Germinal center (tissue), 1 donor: ENCODE results near the gene BGLAP.
A peak's percentile ranks its signal among the peaks of the same experiment; 100 is the strongest.

Experiments used
- DNase-seq: peaks from one replicate; pipeline ENCODE4 v3.0.0; 2012; ENCODE audit warnings: mixed read lengths, low spot score

The BGLAP gene

DNA sequence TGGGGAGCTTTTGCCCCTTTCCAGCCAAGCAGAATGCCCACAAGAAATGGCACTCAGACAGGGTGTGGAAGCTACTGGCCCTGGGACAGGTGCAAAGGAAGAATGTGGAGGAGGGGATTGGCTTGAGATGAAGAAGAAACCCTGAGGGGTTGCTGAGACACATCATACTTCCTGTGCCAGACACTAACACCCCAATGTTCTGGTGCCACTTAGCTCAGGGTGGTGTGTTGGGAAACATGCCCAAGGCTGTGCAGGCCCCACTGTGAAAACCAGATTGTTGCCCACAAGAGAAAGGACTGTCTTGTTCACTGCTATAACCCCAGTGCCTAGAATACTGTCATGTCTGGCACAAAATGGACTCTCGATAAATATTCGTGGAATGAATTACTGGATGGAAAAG is 15.7 kb downstream of the BGLAP start:
- DNase-seq, result no peak

DNA sequence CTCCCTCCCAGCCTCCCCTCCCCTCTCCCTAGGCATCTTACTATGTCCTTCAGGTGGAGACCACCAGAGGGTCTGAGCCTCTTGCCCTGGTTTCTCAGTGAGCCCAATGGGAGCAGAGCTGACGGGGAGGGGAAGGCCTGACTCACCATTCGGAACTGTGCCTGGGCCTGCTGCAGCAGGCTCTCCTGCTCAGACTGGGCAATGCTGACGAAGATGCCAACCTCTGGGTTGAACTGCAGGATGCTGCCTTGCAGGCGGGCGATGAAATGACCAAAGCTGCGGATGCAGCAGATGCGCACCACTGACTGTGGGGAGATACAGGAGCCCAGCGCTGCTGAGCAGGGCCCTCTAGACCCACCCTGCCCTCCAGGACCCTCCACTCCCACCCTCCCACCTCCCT is 16.9 kb downstream of the BGLAP start:
- no peak for DNase-seq

DNA sequence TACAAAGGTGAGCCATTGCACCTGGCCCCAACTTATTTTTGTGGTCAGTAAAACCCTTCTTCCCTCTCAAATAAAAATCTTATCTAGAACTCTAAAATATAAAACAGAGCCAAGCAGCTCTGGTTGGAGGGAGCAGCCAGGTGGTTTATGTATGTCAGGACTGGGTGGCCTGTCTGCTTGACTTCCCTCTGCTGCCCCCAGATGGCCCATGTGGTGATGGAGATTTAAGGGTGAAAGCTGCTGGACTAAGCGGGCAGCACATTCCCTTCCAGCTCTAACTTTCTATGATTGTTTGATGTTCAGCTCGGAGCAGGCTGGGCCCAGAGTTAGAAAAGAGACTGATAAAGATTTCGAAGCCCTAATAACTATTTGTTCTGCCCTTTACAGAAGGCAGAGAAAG is 17.8 kb downstream of the BGLAP start:
- no peak for DNase-seq

DNA sequence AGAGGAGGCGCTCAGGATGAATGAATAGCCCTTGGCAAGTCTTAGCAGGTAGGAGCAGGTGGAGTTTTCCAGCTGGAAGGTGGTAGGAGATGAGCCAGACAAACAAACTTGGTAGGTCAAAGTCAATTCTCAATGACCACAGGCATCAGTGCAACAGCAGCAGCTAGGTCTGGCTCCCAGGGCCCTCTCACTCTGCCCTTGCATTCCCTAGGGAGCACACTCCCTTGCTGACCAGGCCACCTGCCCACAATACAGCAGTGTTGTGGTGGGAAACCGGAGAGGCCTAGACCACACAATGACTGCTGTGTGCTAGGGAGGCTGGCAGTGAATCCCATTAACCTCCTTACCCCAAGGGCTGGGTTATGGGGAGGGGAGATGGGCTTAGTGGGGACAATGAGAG is 18.9 kb downstream of the BGLAP start:
- DNase-seq, result no peak

DNA sequence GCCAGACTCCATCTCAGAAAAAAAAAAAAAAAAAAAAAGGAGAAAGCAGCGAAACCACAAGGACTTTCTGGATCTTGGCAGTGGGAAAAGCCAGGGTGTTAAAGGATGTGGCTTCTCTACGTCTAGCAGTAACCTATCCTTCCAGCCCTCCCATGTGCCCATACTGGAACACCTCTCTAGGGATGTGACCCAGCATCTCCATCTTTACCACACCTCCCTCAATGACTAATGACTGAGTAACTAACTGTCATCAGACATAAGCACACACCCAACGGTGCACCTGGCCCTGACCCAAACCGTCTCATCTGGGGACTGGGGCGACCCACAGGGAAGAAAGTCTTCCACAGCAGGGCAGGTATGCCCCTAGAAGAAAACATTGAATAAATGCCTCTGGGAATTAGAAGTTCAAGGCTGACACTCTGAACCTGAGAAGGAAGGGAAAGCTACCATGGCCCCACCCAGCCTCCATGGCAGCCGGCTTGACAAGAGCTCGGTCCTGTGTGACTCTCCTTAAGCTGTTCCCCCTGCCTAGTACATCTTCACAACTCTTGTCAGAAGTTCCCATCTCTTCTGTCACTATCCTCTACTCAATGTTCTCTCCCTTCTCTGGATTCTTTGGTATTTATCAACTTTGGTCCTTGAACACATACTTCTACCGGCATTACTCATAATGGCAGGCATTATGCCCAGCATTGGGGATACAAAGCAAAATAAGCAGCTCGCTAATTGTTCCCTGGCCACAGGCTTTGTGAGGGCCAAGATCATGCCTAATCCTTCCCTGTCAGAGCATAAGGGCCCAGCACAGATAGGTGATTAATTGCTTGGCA is 20.7 kb downstream of the BGLAP start:
- DNase-seq, result no peak

DNA sequence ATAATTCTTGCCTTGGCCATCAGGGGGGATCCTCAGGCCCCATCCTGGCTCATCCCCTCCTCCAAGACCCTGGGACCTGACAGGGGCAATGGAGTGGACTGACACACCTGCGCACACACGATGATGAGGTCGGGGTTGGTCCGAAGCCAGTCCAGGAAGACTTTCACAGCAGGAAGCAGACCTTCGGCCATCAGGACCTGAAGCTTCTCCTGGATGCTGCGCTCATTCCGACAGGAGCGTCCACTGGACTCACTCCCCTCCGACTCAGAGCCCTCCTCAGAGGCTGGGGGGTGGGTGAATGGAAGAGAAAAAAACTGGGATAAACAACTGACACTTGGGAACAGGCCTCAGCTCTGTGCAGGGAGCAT is 21.3 kb downstream of the BGLAP start:
- no peak for DNase-seq

DNA sequence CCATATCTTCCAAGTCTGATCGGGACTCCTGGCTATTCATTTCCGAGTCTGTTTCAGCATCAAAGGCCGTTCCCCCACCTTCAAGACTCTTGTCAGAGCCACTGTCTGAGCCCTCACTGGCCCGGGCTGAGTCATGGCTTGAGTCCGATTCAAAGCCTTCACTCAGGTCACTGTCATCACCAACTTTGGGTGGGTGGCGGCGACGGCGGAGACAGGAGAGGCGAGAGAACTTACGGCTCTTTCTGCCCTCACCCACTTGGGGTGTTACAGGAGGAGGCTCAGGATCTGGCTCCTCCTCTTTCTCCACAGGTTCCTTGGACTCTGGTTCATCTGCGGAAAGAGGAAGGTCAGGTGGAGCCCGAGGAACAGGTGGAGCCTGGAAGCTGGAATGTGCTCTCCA is 24.1 kb downstream of the BGLAP start:
- no peak for DNase-seq

DNA sequence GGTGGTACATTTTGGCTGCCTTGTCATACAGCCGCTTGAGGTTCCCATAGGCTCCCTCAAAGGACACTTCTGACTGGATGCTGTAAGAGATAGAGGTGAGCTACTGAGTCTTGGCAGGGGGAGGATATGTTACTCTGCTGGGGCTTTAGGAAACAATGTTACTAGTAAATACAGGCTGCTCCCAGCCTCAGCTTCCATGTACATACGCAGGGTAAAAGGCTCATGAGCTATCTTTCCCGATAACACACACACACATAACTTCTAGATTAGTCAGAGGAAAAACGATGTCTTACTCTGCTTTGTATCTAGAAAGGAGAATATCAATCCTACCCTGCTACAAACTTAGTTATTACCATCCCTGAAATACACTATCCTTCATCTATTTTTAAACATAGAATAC is 26.4 kb downstream of the BGLAP start:
- no peak for DNase-seq

DNA sequence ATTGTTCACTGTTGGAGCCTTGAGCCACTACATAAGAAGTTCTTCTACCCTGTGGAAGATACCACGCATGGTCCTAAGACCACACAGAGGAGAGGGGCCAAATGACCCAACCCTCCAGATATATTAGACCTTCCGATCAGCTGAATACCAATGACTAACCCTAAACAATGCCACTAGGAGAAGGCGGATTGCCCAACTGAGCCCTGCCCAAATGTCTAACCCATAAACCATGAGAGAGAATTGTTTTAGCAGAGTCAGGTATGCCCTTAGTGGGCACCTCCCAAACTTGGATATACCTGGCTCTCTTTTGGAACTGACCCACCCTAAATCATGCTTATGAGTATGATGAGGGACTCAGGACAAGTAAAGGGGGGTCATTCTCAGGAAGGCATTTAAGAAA is 28.3 kb downstream of the BGLAP start:
- DNase-seq, result no peak

DNA sequence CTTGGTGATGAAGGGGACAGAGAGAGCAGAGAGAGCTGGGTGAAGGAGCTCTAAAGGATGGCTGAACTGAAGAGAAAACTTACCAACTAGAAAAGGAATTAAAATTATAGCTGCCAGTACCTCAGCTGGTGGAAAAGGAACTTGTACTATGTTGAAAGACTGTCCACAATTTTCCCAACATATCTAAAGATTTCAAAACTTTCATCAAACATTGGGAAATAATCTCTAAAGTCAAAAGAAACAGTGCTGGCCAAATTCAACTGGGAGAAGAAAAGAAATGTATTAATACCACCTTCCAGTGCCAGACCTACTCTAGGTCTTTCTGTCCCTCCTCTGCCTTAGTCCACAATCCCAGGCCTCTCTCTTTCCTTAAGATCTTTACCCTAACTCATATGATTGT is 34.5 kb downstream of the BGLAP start:
- DNase-seq, result no peak

DNA sequence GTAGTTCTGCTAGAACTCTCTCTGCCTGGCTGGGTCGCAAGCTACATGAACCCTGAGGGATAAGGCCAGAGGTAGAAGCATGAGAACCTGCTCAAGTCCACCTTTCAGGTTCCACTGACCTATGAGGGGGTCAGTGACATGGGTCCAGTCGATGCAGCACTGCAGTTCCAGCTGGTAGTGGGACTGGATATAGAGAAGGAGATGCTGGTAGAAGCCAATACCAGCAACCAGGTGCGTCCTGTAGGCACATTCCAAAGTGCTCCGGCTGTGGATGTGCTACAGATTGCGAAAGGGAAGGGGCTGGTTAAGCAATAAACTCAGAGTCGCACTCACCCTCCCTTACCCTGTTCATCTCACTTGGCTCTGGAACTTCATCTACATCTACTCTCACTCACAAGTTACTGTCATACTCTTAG is 35.0 kb downstream of the BGLAP start:
- DNase-seq, result no peak

DNA sequence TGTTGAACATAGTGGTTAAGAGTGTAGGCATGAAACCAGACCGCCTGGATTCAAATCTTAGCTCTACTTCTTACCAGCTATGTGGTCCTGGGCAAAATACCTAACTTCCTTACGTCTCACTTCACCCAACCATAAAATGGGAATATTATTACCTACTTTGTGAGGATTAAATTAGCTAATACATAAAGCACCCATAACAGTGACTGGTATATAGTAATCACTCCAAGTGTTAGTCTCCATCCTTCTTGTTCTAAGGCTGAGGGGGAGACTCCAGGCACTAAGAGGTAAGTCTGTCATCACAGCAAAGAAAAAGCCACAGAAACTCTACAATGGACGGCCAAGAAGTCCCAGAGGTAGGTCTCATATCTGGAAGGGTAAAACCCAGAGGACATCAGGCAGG is 37.9 kb downstream of the BGLAP start:
- DNase-seq, result no peak

DNA sequence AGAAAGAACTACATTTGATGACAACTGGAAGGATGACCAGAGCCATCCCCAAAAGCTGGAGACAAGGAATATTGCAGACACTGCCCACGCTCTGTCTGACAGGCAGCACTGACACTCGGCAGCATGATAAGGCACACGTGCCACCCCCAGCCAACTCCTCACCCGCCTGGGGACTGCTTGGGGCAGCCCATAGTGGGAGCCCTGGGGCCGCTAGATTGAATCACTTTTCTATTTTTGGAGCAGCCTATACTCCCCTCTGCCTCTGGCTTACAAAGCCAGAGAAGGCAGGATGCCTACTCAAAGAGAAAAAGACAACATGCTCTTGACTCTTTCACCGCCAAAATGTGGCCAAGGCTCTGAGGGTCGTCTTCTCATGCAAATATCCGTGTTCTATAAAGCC is 39.3 kb downstream of the BGLAP start:
- peak; percentile 23 for DNase-seq

DNA sequence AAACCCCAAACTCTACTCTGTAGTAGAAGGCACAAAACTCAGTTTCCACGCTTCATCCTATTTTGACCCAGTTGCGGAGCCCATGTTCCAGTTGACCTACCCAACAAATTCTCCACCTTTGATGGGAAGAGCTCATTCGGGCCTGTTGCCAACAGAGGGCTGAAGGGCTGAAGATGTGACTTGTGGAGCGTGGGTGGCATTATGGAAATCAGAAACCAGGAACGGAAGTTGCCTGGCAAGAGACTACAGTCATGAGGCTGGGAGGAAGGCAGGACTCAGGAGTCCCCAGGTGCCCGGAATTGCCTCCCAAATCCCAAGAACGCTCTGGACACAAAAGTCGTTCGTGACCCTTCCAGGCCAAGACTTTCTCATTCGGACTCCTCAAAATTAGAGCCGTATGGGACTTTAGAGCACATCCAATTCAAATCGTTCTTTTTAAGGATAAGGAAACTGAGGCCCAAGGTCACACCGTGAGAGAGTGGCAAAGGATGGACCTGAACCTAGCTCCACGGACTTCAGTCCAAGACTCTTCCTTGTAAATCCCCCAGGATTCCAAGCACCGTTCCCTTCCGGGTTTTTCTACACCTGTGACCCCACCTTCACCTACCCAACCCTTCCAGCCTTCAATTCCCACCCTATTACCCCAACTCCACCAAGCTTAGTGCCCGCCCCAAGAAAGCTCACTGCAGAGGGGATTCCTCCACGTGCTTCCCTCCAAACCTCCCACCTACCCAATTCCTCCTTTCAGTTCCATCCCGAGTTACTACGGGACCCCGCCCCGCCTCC is 39.9 kb downstream of the BGLAP start:
- peak; percentile 47 for DNase-seq

DNA sequence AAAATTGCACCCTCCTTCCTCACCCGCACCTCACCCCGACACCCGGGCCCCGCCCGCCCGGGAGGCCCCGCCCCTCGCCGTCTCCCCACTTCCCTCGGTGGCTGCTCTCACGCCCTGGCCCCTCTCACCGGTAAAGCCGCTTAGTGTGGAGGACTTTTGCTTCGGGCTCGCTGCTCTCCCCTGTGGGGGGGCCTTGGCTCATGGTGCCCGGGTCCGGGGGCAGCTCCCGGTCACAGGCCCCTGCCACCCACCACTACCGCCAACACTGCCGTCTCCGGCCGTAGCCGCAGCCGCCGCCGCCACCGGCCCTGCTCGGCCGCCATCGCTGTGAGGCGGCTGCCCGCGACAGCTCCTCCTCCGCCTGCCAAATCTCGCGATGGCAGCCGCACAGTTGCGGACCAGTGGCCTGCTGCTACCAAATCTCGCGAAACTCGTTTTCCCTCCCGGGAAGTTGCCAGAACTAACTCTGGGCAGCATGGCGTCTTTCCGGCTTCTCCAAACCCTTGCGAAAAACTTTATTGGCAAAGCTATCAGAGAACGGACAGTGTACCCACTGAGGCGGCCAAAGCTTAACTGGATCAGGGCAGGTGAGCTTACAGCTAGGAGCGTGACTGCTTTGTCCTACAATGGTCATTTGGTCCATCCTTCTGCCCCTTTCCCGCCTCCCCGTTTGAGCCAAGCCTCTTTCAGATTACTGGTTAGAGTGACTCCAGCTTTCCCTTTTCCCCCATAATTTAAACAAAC is 40.7 kb downstream of the BGLAP start, which contains the start of gene SMG5:
Gene SMG5 (minus strand): TSS at position 347 of the 744 bp plus-strand sequence. CDS start 145 bp downstream, at position 202.
- DNase-seq, result peak; percentile 89

DNA sequence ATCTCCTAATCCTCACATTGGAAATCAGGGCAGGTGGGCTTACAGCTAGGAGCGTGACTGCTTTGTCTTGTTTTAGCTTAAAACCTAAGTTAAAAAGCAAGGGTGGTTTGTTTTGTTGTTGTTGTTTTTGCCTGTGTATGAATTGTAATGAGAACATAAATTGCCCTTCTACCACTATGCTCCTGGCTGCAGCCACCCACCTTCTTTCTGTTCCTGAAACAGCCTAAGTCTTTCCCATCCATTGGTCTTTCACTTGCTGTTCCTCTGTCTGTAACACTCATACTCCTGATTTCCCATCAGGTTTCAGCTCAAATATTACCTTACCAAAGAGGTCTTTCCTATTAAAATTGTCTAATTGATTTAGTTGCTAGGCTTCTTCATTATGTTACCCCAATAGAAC is 41.5 kb downstream of the BGLAP start:
- DNase-seq, result no peak

DNA sequence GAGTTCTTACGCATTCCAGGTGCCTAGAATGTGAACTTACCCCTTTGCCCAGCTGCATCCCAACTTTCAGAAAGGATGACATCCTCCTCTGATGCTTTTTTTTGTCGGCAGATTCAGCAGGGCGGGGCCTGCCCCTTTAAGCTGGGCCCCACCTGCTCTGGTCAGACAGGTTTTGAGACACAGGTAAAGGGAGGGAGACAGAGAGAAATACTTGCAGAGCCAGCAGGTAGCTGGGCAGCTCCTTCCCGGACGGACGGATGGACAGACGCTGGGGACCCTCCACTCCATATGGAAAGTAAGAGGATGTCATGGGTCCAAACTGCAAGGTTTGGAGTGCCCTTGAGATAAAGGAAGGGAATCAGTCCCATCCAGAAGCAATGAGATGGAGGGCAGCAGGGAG is 42.1 kb downstream of the BGLAP start, which contains the start of gene TMEM79:
Gene TMEM79 (plus strand): TSS at position 214 of the 400 bp plus-strand sequence. CDS start 902 bp downstream, outside the sequence.
- no peak for DNase-seq

DNA sequence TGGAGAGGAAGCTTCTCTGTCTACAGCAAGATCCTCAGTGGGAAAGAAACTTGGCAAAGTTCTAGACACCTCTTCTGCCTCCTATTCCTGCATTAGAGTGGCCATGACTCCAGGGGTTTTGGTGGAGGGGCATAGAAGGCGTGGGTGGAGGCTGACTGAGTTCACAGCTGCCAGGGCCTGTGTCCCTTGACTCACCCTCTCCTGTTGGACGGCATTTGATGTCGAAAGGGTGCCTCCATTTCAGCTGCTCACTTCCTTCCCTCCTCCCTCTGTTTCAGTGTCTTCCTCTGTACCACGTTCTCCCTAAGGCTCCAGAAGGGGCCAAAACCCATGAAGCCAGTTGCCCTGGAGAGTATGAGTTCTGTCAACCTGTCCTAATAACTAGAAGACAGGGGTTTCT is 42.8 kb downstream of the BGLAP start:
- no peak for DNase-seq

DNA sequence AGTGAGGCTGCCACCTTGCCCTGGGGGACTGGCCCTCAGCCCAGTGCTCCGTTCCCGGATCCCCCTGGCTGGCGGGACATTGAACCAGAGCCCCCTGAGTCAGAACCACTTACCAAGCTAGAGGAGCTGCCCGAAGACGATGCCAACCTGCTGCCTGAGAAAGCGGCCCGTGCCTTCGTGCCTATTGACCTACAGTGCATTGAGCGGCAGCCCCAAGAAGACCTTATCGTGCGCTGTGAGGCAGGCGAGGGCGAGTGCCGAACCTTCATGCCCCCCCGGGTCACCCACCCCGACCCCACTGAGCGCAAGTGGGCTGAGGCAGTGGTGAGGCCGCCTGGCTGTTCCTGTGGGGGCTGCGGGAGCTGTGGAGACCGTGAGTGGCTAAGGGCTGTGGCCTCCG is 43.5 kb downstream of the BGLAP start:
- DNase-seq, result no peak

DNA sequence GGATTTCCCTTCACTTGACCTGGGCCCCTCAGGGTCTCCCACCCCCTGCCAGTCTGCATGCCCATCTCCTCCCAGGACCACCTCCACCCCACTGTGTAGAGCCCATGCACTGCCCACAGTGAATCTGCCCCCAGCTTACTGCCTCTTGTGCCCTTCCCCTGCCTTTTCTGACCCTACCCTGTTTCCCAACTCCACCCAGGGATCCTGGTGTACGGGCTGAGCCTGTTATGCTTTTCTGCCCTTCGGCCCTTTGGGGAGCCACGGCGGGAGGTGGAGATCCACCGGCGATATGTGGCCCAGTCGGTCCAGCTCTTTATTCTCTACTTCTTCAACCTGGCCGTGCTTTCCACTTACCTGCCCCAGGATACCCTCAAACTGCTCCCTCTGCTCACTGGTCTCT is 44.1 kb downstream of the BGLAP start:
- no peak for DNase-seq

DNA sequence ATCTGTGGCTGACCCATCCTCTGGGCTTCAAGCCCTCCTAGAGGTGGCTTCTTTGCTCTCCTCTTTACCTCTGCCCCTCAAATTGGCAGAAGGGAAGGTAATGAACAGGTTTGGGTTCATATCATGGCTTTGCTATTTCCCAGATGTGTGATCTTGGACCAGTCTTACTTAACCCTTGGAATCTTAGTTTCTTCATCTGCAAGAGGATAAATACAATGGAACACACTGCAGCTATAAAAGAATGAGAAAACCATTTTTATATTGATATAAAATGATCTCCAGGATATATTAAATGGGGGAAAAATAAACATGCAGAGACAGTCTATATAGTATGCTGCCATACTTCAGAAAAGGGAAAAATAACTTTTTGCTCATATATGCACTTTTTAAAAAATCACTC is 47.9 kb downstream of the BGLAP start:
- no peak for DNase-seq

DNA sequence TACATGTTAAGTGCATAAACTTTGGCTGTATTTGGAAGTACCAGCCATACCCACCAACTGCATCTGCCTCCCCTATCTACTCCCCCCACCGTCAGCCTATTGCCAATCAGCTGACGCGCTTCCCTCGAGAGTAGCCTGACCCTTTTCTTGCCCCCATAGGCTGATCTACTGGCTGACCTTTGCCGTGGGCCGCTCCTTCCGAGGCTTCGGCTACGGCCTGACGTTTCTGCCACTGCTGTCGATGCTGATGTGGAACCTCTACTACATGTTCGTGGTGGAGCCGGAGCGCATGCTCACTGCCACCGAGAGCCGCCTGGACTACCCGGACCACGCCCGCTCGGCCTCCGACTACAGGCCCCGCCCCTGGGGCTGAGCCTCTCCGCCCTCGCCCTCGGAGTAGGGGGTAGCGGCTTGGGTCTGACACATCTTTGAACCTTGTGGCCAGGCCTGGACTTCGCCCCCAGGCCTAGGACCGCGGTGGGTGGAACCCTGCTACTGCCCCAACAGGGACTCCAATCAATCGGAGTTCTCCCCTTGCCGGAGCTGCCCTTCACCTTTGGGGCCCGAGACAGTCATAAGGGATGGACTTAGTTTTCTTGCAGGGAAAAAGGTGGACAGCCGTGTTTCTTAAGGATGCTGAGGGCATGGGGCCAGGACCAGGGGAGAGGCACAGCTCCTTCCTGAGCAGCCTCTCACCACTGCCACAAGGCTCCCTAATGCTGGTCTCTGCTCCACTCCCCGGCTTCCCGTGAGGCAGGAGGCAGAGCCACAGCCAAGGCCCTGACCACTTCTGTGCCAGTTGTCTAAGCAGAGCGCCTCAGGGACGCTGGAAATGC is 49.5 kb downstream of the BGLAP start:
- peak; percentile 68 for DNase-seq
